GM21526 (cell line): ENCODE data around the gene IL32.

Experiments
- ATAC-seq: cut with Tn5 transposase; IDR thresholded peaks from one replicate; pipeline ENCODE4 v1.9.1; 2021; ENCODE audit warnings: moderate library complexity; ENCODE audit not compliant: unreplicated experiment, low FRiP score

Gene IL32

DNA sequence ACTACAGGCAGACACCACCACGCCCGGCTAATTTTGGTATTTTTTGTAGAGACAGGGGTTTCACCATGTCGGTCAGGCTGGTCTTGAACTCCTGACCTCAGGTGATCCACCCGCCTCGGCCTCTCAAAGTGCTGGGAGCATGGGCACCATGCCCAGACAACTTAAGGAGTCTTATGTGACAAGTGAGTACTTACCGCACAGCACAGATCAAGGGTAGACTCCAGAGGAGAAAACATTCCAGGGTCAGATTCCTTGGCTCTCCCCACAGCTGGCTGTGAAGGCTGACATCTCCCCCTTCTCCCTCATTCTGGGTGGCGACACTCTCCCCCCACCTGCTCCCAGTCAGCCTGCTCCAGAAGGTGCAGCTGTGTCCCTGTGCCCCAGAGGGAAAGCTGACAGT, 23.0 kb downstream of the IL32 start:
- no peak for ATAC-seq

DNA sequence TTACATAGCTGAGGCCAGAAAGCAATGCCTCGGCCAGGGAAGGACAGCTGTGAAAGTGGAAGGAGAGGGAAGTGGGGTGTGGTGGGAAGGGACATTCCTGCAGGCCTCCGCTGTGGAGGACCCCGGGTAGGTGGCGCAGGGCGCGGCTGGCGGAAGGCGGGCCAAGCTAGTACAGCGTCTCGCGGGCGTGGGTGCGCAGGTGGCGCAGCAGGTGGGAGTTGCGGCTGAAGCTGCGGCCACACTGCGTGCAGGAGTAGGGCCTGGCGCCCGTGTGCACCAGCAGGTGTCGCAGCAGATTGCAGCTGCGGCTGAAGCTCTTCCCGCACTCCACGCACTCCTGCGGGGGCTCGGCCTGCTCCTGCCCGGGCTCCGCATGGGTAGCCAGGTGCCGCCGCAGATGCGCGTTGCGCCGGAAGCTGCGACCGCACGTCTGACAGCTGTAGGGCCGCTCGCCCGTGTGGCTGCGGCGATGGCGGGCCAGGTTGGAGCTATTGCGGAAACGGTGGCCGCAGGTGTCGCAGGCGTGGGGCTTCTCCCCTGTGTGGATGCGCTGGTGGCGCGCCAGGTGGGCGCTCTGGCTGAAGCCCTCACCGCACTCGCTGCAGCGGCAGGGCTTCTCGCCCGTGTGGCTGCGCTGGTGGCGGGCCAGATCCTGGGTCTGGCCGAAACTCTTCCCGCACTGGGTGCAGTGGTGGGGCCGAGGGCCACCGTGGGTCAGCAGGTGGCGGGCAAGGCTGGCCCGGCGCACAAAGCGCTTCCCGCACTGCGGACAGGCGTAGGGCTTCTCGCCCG, 23.7 kb downstream of the IL32 start:
- no peak for ATAC-seq

DNA sequence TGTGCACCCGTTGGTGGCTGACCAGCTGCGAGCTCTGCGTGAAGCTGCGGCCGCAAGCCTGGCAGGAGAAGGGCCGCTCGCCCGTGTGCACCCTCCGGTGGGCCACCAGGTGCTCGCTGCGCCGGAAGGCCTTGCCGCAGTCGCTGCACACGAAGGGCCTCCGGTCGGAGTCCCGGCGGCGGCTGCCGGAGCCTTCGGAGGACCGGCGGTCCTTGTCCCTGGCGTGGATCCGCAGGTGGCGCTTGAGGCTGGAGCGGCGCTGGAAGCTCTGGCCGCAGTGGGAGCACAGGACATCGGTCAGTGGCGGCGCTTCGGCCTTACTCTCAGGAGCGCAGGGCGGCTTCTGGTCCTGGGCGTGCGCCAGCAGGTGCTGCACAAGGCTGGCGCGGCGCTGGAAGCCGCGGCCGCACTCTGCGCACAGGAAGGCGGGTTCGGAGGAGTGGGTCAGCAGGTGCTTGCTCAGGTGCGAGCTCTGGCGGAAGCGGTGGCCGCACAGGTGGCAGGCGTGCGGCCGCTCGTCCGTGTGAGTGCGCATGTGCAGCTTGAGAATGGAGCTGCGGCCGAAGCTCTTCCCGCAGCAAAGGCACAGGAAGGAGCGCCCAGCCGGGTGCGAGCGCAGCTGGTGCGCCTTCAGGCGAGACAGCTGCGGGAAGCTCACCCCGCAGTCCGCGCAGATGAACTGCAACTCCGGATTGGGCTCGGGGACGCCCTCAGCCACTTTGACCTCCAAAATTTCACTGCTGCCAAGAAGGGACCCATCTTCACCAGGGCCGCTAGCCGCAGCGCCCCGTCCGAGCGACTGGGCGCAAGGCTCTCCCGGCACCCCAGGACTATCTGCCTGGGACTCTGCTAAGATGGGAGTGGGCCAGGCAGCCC, 24.5 kb downstream of the IL32 start:
- no peak for ATAC-seq

DNA sequence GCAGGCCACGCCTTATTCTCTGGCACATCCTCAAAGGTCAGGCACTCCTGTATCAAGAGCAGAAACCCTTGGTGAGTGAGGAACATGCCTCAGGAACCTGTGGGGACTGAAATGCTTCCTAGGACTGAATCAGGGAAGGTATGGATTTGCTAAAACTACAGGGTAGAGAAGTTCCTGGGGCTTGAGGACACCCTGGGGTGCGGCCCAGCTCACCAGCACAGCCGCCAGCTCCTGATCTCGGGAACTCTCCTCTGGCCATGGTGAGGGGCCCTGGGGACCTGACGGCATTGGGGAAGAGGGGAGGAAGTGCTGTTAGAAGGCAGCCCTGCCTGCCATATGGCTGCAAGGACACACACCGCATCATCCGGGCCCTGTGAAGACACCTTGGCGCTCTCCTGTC, 26.1 kb downstream of the IL32 start:
- ATAC-seq, result no peak

DNA sequence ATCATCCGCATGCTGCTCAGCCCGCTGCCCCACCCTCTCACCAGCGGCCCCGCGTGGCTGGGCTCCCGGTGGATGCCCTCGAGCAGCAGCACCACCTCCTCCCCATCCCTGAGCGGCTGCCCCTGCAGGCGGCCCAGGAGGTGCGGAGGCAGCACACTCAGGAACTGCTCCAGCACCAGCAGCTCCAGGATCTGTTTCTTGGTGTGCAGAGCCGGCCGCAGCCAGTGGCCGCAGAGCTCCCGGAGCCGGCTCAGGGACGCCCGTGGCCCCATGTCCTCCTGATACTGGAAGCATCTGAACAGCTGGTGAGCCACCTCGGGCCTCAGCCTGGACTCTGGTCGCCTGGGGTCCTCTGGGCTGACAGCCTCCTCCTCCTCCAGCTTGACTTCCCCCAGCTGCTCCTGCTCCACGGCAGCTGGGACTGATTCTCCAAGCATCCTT, 27.1 kb downstream of the IL32 start:
- no peak for ATAC-seq

DNA sequence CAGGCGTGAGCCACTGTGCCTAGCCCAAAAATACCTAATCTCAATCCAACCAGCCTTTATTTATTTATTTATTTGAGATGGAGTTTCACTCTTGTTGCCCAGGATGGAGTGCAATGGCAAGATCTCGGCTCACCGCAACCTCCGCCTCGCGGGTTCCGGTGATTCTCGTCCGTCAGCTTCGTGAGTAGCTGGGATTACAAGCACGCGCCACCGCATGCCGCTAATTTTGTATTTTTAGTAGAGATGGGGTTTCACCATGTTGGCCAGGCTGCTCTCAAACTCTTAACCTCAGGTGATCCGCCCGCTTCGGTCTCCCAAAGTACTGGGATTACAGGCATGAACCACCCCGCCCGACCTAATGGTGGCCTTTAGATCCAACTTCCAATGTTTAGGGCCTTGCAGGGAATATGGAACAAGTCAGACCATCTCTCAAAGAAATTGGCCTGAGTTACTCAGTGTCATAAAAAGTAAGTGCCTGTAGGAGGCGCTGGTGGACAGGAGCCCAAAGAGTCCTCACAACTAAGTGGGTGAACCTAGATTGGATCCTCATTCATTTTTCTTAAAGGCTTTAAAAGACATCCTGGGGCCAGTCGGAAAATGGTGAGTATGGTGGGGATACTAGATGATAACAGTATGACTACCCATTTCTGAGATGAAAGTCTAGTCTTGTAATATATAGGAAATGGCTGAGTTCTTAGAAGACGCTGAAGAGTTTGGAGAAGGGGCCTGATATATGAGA, 29.0 kb downstream of the IL32 start:
- no peak for ATAC-seq

DNA sequence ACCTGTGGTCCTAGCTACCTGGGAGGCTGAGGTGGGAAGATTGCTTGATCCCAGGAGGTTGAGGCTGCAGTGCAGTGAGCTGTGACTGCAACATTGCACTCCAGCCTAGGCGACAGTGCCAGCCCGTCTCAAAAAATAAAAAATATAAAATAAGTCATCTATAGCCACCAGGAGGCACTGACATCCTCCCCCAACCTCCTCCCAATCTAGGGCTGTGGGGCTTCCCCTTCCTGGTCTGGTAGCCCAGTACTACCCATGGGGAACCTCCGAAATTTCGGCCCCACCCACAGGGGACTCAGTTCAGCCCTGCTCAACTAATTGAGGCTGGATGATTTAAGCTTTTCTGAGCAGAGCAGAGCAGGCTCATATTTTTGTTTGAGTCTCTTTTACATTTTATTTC, 30.4 kb downstream of the IL32 start:
- ATAC-seq, result no peak

DNA sequence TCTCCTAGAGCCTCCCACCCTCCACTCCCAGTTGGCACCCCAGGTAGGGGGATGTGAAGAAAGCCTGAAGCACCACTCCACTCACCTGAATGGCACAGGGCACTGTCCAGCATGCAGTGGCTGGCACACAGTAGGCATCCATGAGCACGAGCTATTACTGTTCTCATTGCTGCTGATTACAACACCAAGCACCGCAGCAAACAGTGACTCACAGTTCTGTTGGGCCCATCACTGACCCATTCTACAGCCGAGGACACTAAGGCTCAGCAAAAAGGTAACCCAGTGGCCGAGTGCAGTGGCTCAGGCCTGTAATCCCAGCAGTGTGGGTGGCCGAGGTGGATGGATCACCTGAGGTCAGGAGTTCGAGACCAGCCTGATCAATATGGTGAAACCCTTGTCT, 30.9 kb downstream of the IL32 start:
- ATAC-seq, result no peak

DNA sequence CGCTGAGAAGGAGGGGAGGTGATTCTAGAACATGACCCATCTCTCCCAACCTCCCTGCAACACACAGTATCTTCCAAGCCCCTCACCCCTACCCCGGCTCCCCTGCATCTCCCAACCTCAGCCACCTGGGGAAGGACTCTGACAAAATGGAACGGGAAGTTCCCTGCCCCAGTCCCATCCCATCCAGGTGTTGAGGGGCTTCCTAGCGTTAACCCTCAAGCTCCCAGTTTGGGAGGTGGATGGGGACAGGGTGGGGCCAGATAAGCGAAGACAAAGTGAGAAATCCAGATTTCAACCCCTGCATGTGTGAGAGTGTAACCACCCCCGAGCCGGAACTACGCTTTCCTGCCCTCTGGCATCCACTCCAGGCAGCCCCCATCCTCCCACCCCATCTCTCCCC, 31.8 kb downstream of the IL32 start:
- ATAC-seq, result no peak

DNA sequence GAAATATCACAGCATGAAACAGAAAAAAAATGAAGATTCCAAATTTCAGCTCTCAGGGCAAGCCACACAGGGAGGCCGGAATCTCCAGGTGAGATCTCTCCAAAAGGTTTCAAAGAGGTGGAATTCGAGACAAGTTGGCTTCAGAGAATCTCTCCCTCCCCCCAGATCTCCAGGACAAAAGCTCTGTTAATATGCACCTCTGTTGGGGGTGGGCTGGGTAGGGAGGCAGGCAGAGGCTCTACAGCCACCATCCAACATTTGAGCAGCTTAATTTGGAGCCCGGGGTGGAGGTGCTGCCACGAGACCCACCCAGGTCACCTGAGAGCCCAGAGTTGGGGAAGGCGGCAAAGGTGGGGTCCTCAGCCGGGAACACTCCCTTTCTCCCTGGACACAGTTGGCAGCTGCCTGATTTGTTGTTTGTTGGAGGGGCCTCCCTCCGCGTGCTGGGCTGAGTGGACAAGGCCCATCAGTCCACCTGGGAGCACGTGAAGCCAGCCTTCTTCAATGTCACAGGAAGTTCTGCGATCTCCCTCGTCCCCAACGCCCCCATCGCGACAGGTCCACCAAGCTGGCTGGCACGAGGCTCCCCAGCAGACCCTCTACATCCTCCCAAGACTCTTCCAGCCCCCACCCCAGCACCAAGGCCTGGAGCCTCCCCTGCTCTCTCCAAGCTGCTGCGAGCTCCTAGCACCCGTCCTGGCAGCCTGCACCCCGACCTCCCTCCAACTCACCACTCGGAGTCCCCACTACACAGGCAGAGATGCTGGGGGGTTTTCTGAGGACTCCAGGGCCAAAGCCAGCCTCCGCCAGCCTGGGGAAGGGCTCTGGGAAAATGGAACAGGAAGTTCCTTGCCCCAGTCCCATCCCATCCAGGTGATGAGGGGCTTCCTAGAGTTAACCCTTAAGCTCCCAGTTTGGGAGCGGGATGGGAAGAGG, 33.3 kb downstream of the IL32 start, which contains the start of gene ZSCAN10:
TSS of gene ZSCAN10 (minus strand) at position 836 of the 936 bp plus-strand sequence. CDS start 6,357 bp downstream, outside the sequence.
- no peak for ATAC-seq

DNA sequence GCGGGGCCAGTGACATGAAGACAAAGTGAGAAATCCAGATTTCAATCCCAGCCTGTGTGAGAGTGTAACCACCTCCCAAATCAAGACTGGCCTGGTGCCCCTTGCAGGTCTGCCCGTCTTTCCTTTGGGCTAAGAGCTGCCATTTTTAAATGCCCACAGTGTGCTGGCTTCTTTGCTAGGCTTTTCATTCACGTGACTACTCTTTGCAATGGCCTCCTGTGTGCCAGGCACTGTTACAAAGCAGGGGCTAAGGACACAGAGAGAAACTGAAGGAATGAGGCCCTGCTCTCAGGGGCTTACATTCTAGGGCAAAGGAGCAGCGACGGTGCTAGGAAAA, 33.9 kb downstream of the IL32 start:
- ATAC-seq, result no peak

DNA sequence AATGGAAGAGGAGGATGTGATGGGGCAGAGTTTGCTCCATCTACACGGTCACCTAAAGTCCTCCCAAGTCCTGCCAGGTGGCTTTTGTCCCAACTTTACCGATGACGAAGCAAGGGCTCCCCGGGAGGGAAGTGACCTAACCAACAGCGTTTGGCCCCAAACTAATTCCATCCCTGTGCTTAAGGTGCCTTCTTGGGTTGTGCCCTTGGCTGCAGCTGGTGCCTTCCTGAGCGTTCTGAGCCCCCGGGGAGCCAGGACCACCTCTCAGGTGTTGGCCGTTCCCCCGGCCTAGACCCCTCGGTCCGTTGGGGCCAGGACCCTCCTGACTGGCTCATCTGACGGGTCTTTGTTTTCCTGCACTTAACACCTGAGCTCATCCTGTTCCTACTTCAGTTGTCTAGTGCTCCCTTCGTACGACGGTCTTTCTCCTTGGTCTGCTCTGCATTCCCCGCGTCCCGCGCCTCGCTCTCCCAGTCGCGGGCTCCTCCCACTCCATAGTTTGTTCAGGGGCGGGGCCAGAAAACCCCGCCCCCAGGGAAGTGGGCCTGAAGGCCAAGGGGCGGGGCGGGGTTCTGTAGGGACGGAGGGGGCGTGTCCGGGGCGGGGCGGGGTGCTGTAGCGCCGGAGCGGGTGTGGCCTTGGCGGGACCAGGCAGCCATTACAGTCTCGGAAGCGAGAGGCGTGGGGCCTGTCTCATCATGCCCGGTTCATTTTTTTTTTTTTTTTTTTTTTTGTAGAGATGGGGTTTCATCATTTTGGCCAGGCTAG, 34.5 kb downstream of the IL32 start:
- peak; percentile 43 for ATAC-seq

DNA sequence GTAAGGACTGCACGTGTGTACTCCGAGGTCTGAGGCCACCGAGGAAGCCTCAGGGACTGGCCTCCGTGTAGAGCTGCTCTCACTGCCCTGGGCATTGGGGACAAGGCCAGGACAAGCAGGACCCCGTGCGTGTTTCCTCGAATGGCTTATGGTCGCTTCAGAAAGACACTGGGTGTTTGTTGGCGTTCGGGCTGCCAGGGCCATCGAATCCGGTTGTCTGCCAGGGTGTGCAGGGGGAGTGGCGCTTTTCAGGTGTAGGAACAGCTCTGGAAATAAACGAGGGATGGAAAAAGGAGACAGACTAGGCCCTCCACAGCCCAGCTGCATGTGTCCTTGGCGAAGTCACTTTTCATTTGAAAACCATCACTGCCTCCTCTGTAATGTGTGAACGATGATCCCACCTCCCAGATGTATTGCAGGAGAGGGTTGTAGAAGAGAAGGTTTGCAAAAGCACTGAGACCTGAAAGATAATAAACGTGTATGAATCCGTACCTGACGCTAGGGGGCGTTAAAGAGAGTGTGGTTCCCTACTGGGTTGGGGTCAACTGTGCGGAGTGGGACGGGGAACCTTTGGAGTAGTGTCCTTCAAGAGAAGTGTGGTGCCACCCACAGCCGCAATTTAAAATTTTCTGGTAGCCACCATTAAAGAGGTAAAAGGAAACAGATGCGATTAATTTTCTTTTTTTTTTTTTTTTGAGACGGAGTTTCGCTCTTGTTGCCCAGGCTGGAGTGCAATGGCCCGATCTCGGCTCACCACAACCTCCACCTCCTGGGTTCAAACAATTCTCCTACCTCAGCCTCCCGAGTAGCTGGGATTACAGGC, 35.8 kb downstream of the IL32 start:
- no peak for ATAC-seq

DNA sequence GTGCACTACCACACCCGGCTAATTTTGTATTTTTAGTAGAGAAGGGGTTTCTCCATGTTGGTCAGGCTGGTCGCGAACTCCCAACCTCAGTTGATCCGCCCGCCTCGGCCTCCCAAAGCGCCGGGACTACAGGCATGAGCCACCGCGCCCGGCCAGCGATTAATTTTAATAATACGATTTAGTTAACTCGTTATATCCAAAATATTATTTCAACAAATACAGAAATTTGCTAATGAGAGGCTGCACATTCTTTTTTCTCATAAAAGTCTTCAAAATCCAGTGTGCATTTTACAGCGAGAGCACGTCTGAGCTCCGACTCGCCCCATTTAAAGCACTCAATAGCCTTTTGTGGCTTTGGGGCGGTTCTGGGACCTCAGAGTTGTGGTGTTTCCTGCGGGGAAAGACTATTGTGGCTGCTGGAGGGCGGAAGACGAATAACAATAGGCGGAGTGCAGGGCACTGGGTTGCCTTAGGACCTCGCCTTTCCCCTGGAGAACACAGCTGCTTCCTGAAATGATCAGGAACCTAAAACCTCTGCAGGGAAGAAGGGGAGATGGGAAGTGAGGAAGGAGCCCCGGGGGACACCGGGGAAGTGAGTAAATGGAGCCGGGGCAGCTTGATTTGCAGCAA, 36.5 kb downstream of the IL32 start:
- ATAC-seq, result no peak

DNA sequence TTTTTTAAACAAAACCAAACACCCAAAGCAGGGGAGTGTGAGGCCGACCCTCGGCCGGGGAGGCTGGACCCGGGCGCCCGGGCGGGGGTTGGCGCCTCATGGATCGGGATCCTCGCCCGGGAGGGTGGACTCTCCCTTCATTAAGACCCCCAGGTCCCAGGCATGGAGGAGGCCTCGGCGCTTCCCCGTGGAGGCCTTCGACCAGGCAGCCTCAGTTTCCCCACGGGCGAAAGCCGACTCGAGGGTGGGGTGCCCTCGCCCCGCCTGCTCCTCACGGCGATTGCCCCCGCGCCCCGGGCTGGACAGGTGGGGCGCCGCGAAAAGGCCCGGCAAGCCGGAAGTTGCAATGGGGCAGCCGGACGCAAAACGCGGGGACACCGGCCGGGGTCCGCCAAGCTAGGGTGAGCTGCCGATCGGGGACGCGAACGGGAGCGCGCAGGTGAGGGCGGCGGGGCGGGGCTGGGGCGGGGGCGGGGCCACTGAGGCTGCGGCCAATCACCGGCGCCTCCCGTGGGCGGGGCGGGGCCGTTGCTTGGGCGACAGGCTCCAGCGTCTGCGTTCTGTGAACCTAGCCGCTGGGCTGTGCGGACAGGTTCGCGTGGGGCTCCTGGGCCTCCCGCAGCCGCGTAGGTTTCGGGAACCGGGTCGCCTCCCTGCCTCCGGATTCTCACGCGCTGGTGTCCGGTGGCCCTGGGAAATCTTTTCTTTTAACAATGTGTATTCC, 40.9 kb downstream of the IL32 start:
- ATAC-seq, result peak; percentile 75

DNA sequence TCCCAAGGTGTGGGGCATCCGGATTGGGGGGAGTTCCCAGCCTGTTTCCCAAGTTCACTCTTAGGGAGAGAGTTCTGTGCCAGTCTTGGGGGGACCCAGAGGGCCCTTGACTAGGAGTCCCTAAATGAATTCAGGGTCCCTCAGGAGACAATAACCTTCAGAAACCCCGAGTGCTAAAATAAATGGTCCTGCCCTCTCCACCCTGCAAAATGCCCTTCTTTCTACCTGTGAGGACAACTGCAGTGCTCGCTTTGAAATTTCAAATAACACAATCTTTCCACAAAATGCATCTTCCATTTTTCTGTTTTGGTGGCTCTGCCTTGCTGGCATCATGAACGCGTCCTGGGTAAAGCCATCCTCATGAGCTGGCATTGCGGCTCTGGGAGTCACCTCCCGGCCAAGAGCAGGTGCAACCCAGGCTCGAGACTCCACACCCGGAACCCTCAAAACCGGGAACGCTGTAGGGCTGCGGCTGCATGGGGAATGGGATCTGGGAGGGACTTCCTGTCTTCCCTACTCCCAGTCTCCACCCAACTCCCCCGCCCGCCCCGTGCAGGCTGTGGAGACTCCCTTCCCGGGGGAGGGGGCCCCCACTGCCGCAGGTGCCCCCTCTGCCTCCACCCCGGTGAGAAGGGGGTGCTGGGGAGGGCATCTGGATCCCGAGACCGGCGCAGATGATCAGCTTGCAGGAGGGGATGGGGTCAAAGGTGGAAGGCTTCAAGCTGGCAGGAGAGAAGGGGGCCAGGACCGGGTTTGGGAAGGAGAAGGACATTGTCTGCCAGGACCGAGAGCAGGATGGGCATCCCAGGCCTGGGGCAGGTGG, 46.8 kb downstream of the IL32 start, which contains the start of gene ZNF205:
TSS of gene ZNF205 (plus strand) at position 529 of the 823 bp plus-strand sequence. CDS start 845 bp downstream, outside the sequence.
- ATAC-seq, result no peak
